GM21526 (cell line): Measurements from ENCODE around the gene DYRK1A.
A peak's percentile ranks its signal among the peaks of the same experiment; 100 is the strongest.
"Not testable (repeated sequence)": the region's sequence is repeated elsewhere in the genome, so short reads cannot be mapped to it uniquely, and the experiment has no call there.

Experiments
- ATAC-seq: cut with Tn5 transposase; IDR thresholded peaks from one replicate; pipeline ENCODE4 v1.9.1; 2021; ENCODE audit warnings: moderate library complexity; ENCODE audit not compliant: unreplicated experiment, low FRiP score

Gene DYRK1A

GRCh38 chr21:37542512-37542911 lies 175.9 kb downstream of the DYRK1A start:
- ATAC-seq: no peak

GRCh38 chr21:37546299-37546908 lies 179.8 kb downstream of the DYRK1A start:
- ATAC-seq: no peak

- ATAC-seq: no peak
Measured at GRCh38 chr21:37546949-37547614, 180.5 kb downstream of the DYRK1A start.

- ATAC-seq: no peak
Measured at GRCh38 chr21:37547615-37548200, 181.1 kb downstream of the DYRK1A start.

GRCh38 chr21:37548521-37548981 lies 182.0 kb downstream of the DYRK1A start:
- ATAC-seq: no peak

- ATAC-seq: not testable (repeated sequence)
Measured at GRCh38 chr21:37549730-37550129, 183.2 kb downstream of the DYRK1A start.

GRCh38 chr21:37550157-37550556 lies 183.6 kb downstream of the DYRK1A start:
- ATAC-seq: no peak

GRCh38 chr21:37550618-37551330 lies 184.2 kb downstream of the DYRK1A start:
- ATAC-seq: no peak

- ATAC-seq: no peak
Measured at GRCh38 chr21:37551331-37551992, 184.9 kb downstream of the DYRK1A start.

GRCh38 chr21:37551993-37552355 lies 185.4 kb downstream of the DYRK1A start:
- ATAC-seq: no peak

GRCh38 chr21:37552496-37553029 lies 186.0 kb downstream of the DYRK1A start:
- ATAC-seq: no peak

- ATAC-seq: no peak
Measured at GRCh38 chr21:37553078-37553481, 186.5 kb downstream of the DYRK1A start.

- ATAC-seq: no peak
Measured at GRCh38 chr21:37554661-37555379, 188.2 kb downstream of the DYRK1A start.

GRCh38 chr21:37555672-37556261 lies 189.2 kb downstream of the DYRK1A start:
- ATAC-seq: no peak

GRCh38 chr21:37557261-37557950 lies 190.8 kb downstream of the DYRK1A start:
- ATAC-seq: peak; percentile 93

GRCh38 chr21:37558676-37559211 lies 192.2 kb downstream of the DYRK1A start:
- ATAC-seq: no peak

- no peak for ATAC-seq
Measured at GRCh38 chr21:37560385-37560784, 193.8 kb downstream of the DYRK1A start.

GRCh38 chr21:37561506-37561905 lies 194.9 kb downstream of the DYRK1A start:
- no peak for ATAC-seq
